OCI-LY1 (cell line): ENCODE measurements around the gene MARCHF11.

Source experiments
- H2AFZ ChIP-seq: fragments of 200-600 bp; sonication (generic), shearing (Covaris generic); 2 replicates; pipeline ENCODE4 v1.6.0; 2014; ENCODE audit warnings: antibody characterized with exemption, mild to moderate bottlenecking, low read length
- H3F3A ChIP-seq: fragments of 200-600 bp; sonication (generic), shearing (Covaris generic); 2 replicates; pipeline ENCODE4 v1.6.0; 2014; ENCODE audit warnings: mild to moderate bottlenecking, antibody characterized with exemption, low read length, moderate library complexity; ENCODE audit not compliant: insufficient read depth
- H3K27ac ChIP-seq: fragments of 200-600 bp; sonication (generic); 2 replicates; pipeline ENCODE4 v1.5.1; 2014; ENCODE audit warnings: low read length, mixed run types, mild to moderate bottlenecking, low read depth; ENCODE audit not compliant: poor library complexity, severe bottlenecking
- H3K27me3 ChIP-seq: fragments of 200-600 bp; sonication (generic); 2 replicates; pipeline ENCODE4 v1.6.0; 2014; ENCODE audit warnings: antibody characterized with exemption, mild to moderate bottlenecking, low read length, moderate library complexity; ENCODE audit not compliant: insufficient read depth
- H3K36me3 ChIP-seq: fragments of 200-600 bp; sonication (generic); 2 replicates; pipeline ENCODE4 v1.6.1; 2014; ENCODE audit warnings: mild to moderate bottlenecking, antibody characterized with exemption, low read length, moderate library complexity, mixed read lengths; ENCODE audit not compliant: insufficient read depth
- H3K4me1 ChIP-seq: fragments of 200-600 bp; sonication (generic); 2 replicates; pipeline ENCODE4 v1.5.1; 2014; ENCODE audit warnings: mild to moderate bottlenecking, low read length, moderate library complexity; ENCODE audit not compliant: insufficient read depth, severe bottlenecking
- H3K4me2 ChIP-seq: fragments of 200-600 bp; sonication (generic), shearing (Covaris generic); 2 replicates; pipeline ENCODE4 v1.6.1; 2014; ENCODE audit warnings: low read length
- H3K4me3 ChIP-seq: fragments of 200-600 bp; sonication (generic); 2 replicates; pipeline ENCODE4 v1.5.1; 2014; ENCODE audit warnings: low read length, low read depth, mild to moderate bottlenecking, mixed read lengths; ENCODE audit not compliant: poor library complexity, severe bottlenecking
- H3K79me2 ChIP-seq: fragments of 200-600 bp; shearing (Covaris generic); 2 replicates; pipeline ENCODE4 v1.6.1; 2016; ENCODE audit warnings: mixed run types, low read length, mixed read lengths; ENCODE audit not compliant: insufficient read depth
- H3K9ac ChIP-seq: fragments of 200-600 bp; sonication (generic), shearing (Covaris generic); 2 replicates; pipeline ENCODE4 v1.6.1; 2014; ENCODE audit warnings: mild to moderate bottlenecking, low read length, mixed read lengths
- H3K9me2 ChIP-seq: fragments of 200-600 bp; sonication (generic), shearing (Covaris generic); 2 replicates; pipeline ENCODE4 v1.6.1; 2014; ENCODE audit warnings: low read depth, mild to moderate bottlenecking, low read length, mixed read lengths
- H3K9me3 ChIP-seq: fragments of 200-600 bp; shearing (Covaris generic); 2 replicates; pipeline ENCODE4 v1.6.1; 2014; ENCODE audit warnings: low read length, mixed read lengths
- H4K20me1 ChIP-seq: fragments of 200-600 bp; sonication (generic), shearing (Covaris generic); 2 replicates; pipeline ENCODE4 v1.6.0; 2016; ENCODE audit warnings: mild to moderate bottlenecking, low read length; ENCODE audit not compliant: insufficient read depth
- EZH2 ChIP-seq: fragments of 200-600 bp; sonication (generic), shearing (Covaris generic); IDR thresholded peaks from 2 replicates; pipeline ENCODE4 v1.8.0; 2017; ENCODE audit warnings: borderline replicate concordance, mixed run types, mild to moderate bottlenecking, antibody characterized with exemption, low read length, moderate library complexity, mixed read lengths
- TF ChIP-seq, protein P1 (sequence below): fragments of 200-600 bp; sonication (generic), shearing (Covaris generic); IDR thresholded peaks from 2 replicates; pipeline ENCODE4 v1.5.1; 2017; ENCODE audit warnings: mild to moderate bottlenecking, antibody characterized with exemption, low read length, moderate library complexity, mixed read lengths

MARCHF11 gene

DNA sequence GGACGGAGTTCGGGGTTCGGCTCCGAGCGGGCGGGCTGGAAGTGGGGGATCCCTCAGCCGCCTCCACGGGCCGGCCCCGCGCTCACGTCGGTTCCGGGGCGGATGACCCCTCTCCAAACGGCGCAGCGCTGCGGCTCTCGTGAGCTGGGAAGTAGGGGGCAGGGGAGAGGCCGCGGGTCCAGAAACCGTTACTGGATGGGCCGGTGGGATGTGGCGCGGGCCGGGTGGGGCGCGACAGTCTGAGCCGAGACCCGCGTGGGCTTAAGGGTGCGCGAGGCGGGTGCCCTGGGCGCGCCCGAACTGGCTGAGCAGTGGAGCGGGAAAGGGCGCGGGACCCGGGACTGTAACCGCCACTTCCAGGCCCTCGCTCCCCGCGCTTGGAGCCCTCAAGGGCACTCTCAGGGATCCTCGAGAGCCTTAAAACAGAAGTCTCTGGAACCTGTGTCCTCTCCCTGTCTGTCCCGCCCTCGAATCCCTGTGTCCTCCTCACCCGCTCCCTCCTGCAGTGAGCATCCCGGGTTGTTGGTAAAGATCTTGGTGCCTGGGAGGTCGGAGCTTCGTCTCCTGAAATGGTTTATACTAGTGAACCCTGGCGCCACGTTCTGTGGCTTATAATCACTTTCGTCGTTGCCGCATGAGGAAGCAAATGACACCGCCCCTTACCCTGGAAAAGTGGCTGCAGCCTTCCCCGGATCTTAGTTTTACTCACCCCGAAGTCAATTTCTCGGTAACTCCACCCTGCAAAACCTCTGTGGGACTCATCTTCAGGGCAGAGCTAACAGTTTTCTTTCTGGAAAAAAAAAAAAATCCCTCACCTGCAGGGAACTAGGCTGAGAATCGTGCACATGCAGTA, 571 bp upstream of the MARCHF11 start:
- Histone ChIP-seq H3K4me2 (no peak overlapping the region), H4K20me1 (no peaks in the 10 kb centered on the region), H3K4me3 (no peak overlapping the region), H3K9ac (no peak overlapping the region), H3K36me3 (no peaks in the 10 kb centered on the region), H2AFZ (no peak overlapping the region), H3K9me2 (no peaks in the 10 kb centered on the region), H3K9me3 (no peaks in the 10 kb centered on the region), H3K79me2 (no peaks in the 10 kb centered on the region), H3F3A (no peaks in the 10 kb centered on the region), H3K27me3 (no peaks in the 10 kb centered on the region), H3K27ac (no peak overlapping the region), H3K4me1 (no peaks in the 10 kb centered on the region)
- TF ChIP-seq, protein P1, sequence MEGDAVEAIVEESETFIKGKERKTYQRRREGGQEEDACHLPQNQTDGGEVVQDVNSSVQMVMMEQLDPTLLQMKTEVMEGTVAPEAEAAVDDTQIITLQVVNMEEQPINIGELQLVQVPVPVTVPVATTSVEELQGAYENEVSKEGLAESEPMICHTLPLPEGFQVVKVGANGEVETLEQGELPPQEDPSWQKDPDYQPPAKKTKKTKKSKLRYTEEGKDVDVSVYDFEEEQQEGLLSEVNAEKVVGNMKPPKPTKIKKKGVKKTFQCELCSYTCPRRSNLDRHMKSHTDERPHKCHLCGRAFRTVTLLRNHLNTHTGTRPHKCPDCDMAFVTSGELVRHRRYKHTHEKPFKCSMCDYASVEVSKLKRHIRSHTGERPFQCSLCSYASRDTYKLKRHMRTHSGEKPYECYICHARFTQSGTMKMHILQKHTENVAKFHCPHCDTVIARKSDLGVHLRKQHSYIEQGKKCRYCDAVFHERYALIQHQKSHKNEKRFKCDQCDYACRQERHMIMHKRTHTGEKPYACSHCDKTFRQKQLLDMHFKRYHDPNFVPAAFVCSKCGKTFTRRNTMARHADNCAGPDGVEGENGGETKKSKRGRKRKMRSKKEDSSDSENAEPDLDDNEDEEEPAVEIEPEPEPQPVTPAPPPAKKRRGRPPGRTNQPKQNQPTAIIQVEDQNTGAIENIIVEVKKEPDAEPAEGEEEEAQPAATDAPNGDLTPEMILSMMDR = no peak
- no peak for TF ChIP-seq EZH2

DNA sequence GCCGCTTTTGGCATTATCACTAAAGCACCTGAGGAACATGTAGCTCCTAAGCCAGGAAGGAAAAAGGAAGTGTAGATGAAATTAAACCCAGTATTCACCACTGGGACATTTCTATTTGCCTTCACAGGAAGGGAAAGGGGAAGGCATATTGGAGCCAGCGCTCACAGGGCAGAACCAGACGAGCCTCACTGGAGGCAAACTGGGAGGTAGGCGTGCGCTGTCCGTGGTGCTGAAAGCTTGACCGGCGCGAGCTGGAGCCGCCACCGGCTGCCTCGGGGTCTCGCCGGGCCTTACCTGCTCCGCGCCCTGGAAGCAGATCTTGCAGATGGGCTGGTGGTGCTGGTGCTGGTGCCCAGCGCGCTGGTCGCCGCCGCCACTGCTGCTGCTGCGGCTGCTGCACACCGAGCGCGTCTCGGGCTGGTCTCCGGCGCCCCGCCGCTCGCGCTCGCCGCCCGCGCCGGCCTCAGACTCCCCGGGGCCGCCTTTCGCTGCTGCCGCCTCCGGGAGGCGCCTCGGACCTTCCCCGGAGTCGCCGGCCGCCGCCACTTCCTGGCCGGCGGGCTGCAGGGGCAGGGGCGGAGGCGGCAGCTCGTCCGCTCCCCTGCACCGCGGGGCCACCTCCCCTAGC, 732 bp downstream of the MARCHF11 start:
- Histone ChIP-seq H3F3A (no peaks in the 10 kb centered on the region), H3K9ac (no peak overlapping the region), H3K79me2 (no peaks in the 10 kb centered on the region), H3K36me3 (no peaks in the 10 kb centered on the region), H3K4me1 (no peaks in the 10 kb centered on the region), H3K4me3 (no peak overlapping the region), H3K4me2 (no peak overlapping the region), H3K9me2 (no peaks in the 10 kb centered on the region), H3K27ac (no peak overlapping the region), H3K9me3 (no peaks in the 10 kb centered on the region), H4K20me1 (no peaks in the 10 kb centered on the region), H2AFZ (no peak overlapping the region), H3K27me3 (no peaks in the 10 kb centered on the region)
- no peak for TF ChIP-seq EZH2
- TF ChIP-seq, protein P1 = no peak

DNA sequence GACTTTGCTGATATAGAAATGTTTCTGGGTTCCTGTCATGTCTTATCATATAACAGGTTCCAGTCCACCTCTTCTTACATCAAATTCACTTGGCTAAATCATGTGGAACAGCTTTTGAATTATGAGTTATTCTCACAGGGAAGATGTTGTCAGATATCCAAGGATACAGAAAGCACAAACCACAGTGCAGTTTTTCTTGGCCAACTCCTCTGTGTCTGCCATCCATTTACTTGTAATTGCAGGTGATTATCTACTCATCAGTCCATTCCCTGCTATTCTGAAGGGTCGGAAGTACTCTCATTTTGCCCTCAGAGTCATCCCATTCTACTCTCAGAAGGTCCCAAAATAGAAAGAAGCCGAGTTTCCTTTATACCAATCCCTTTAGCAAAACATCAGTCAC, 10.0 kb downstream of the MARCHF11 start:
- Histone ChIP-seq H3K4me3 (no peak overlapping the region), H4K20me1 (no peaks in the 10 kb centered on the region), H3F3A (no peaks in the 10 kb centered on the region), H3K9me3 (no peaks in the 10 kb centered on the region), H3K9me2 (no peaks in the 10 kb centered on the region), H3K9ac (no peak overlapping the region), H3K4me2 (no peak overlapping the region), H3K79me2 (no peaks in the 10 kb centered on the region), H3K36me3 (no peaks in the 10 kb centered on the region), H3K27me3 (no peaks in the 10 kb centered on the region), H3K27ac (no peak overlapping the region), H2AFZ (no peak overlapping the region), H3K4me1 (no peaks in the 10 kb centered on the region)
- no peak for TF ChIP-seq EZH2
- TF ChIP-seq, protein P1 = no peak
